Measurements from ENCODE around the gene CNKSR1.

CNKSR1 gene

DNA sequence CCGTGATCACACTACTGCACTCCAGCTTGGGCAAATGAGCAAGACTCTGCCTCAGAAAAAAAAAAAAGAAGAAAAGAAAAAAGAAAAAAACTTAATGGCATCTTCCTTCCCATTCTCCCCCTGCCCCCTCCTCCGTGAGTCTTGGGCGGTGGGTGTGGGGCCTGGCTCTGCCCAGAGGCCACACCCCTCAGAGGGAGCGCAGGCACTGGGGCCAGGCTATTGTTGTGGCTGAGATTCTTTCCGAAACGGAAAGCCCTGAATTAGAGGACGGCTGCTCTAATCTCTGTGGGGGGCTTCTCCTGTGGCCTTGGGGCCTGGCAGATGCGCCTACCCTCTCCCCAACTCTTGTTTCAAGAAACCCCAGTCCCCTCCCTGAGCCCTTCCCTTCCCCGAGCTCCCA, 22.5 kb upstream of the CNKSR1 start:
- Histone ChIP-seq H3K9me3 (ENCODE audit: control insufficient read depth, insufficient read depth, low read depth, low read length) (no peaks in the 10 kb centered on the region), H3K4me3 (ENCODE audit: low read depth, low read length) (no peak overlapping the region), H3K4me1 (ENCODE audit: control insufficient read depth, insufficient read depth, low read length) (no peaks in the 10 kb centered on the region), H3K27ac (ENCODE audit: extremely low read depth, low read depth, low read length) (no peak overlapping the region), H3K36me3 (ENCODE audit: control insufficient read depth in 2 of 2, insufficient read depth in 1 of 2, low read length in 2 of 2) (no peaks in the 10 kb centered on the region)
- POLR2A ChIA-PET = no interaction called here
- CTCF ChIA-PET = interaction anchor here (0.8 to 2.7 kb wide), 4 partner anchors 10 to 52 kb away, joined by 3 to 18 read pairs (median 6); no protein-coding TSS in a partner anchor
- TF ChIP-seq KLF1 (tag by site-specific recombination; IDR thresholded peaks at IDR 0.05) = peak; percentile 78
- TF ChIP-seq ZNF223 (tag by site-specific recombination; IDR thresholded peaks at IDR 0.05) = peak; percentile 90
- no peak for TF ChIP-seq GLIS2 (tag by site-specific recombination; IDR thresholded peaks at IDR 0.05)

- 0 out of 2 replicates have a peak, but pooled peaks have one; percentile 49 for TF ChIP-seq ZNF768 (tag by site-specific recombination; IDR thresholded peaks at IDR 0.05)
- TF ChIP-seq ZNF121 (tag by site-specific recombination; IDR thresholded peaks at IDR 0.05) = no peak
- 0 out of 2 replicates have a peak, but pooled peaks have one; percentile 10 for TF ChIP-seq IKZF3 (tag by site-specific recombination; IDR thresholded peaks at IDR 0.05)
- CTCF ChIA-PET = interaction anchor here (0.6 to 2.7 kb wide), 6 partner anchors 11 to 219 kb away, joined by 3 to 18 read pairs (median 3); partner anchors contain the start of gene ZNF593
- H3K4me3 ChIP-seq (ENCODE audit: low read depth, low read length) = no peak overlapping the region
- H3K9me3 ChIP-seq (ENCODE audit: control insufficient read depth, insufficient read depth, low read depth, low read length) = no peaks in the 10 kb centered on the region
- no peaks in the 10 kb centered on the region for H3K4me1 ChIP-seq (ENCODE audit: control insufficient read depth, insufficient read depth, low read length)
- no peaks in the 10 kb centered on the region for H3K36me3 ChIP-seq (ENCODE audit: control insufficient read depth in 2 of 2, insufficient read depth in 1 of 2, low read length in 2 of 2)
- H3K27ac ChIP-seq (ENCODE audit: extremely low read depth, low read depth, low read length) = no peak overlapping the region
- POLR2A ChIA-PET = interaction anchor here (0.7 kb wide), 1 partner anchor 76 kb away, joined by 4 read pairs; no protein-coding TSS in a partner anchor
These were observed 21.7 kb upstream of the CNKSR1 start for GRCh38 chr1:26155370-26156284.

GRCh38 chr1:26156285-26157038, 20.8 kb upstream of the CNKSR1 start:
- no peak overlapping the region for H3K4me3 ChIP-seq (ENCODE audit: low read depth, low read length)
- H3K36me3 ChIP-seq (ENCODE audit: control insufficient read depth in 2 of 2, insufficient read depth in 1 of 2, low read length in 2 of 2) = no peaks in the 10 kb centered on the region
- CTCF ChIA-PET = interaction anchor here (0.6 to 2.7 kb wide), 9 partner anchors 9 to 218 kb away, joined by 3 to 18 read pairs (median 3); partner anchors contain the start of gene ZNF593
- no peaks in the 10 kb centered on the region for H3K9me3 ChIP-seq (ENCODE audit: control insufficient read depth, insufficient read depth, low read depth, low read length)
- H3K4me1 ChIP-seq (ENCODE audit: control insufficient read depth, insufficient read depth, low read length) = no peaks in the 10 kb centered on the region; the same call in 1 of the 2 replicates
- no peak overlapping the region for H3K27ac ChIP-seq (ENCODE audit: extremely low read depth, low read depth, low read length)
- POLR2A ChIA-PET = interaction anchor here (0.7 to 1.2 kb wide), 2 partner anchors 53 to 75 kb away, joined by 3 to 4 read pairs; no protein-coding TSS in a partner anchor
- TF ChIP-seq, protein P1, sequence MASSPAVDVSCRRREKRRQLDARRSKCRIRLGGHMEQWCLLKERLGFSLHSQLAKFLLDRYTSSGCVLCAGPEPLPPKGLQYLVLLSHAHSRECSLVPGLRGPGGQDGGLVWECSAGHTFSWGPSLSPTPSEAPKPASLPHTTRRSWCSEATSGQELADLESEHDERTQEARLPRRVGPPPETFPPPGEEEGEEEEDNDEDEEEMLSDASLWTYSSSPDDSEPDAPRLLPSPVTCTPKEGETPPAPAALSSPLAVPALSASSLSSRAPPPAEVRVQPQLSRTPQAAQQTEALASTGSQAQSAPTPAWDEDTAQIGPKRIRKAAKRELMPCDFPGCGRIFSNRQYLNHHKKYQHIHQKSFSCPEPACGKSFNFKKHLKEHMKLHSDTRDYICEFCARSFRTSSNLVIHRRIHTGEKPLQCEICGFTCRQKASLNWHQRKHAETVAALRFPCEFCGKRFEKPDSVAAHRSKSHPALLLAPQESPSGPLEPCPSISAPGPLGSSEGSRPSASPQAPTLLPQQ (tag by site-specific recombination; IDR thresholded peaks at IDR 0.05) = no peak
- peak; percentile 70 for TF ChIP-seq ZNF398 (tag by site-specific recombination; IDR thresholded peaks at IDR 0.05)
- TF ChIP-seq KLF16 (tag by site-specific recombination; IDR thresholded peaks at IDR 0.05) = 0 out of 2 replicates have a peak, but pooled peaks have one; percentile 24
- no peak for TF ChIP-seq ZFP37 (tag by site-specific recombination; IDR thresholded peaks at IDR 0.05)
- TF ChIP-seq PATZ1 (tag by site-specific recombination; IDR thresholded peaks at IDR 0.05) = 0 out of 2 replicates have a peak, but pooled peaks have one; percentile 35
- no peak for TF ChIP-seq SP2 (tag by site-specific recombination; IDR thresholded peaks at IDR 0.05)
- no peak for TF ChIP-seq ZNF621 (tag by site-specific recombination; IDR thresholded peaks at IDR 0.05)
- 0 out of 2 replicates have a peak, but pooled peaks have one; percentile 17 for TF ChIP-seq ZBTB10 (tag by site-specific recombination; IDR thresholded peaks at IDR 0.05)
- TF ChIP-seq PRDM10 (tag by site-specific recombination; IDR thresholded peaks at IDR 0.05) = 0 out of 2 replicates have a peak, but pooled peaks have one; percentile 27

All from HEK293 (cell line).